HG02678 (cell line): ENCODE results near the gene CFAP45.
A peak's percentile ranks its signal among the peaks of the same experiment; 100 is the strongest.

Source experiments
- ATAC-seq: cut with Tn5 transposase; IDR thresholded peaks from one replicate; pipeline ENCODE4 v1.9.1; 2021; ENCODE audit warnings: mild to moderate bottlenecking, moderate library complexity; ENCODE audit not compliant: unreplicated experiment

Gene CFAP45

GRCh38 chr1:159831412-159832141 is 68.4 kb downstream of the CFAP45 start:
- no peak for ATAC-seq

GRCh38 chr1:159830722-159831121 is 69.2 kb downstream of the CFAP45 start:
- ATAC-seq: no peak

- no peak for ATAC-seq
Measured at GRCh38 chr1:159829822-159830465, 70.0 kb downstream of the CFAP45 start.

GRCh38 chr1:159829273-159829634 is 70.7 kb downstream of the CFAP45 start:
- ATAC-seq: peak; percentile 81

- ATAC-seq: no peak
Measured at GRCh38 chr1:159828581-159829272, 71.2 kb downstream of the CFAP45 start.

- no peak for ATAC-seq
Measured at GRCh38 chr1:159828176-159828575, 71.8 kb downstream of the CFAP45 start.

GRCh38 chr1:159827549-159827948 is 72.4 kb downstream of the CFAP45 start:
- ATAC-seq: no peak

- ATAC-seq: no peak
Measured at GRCh38 chr1:159827102-159827490, 72.9 kb downstream of the CFAP45 start.

- no peak for ATAC-seq
Measured at GRCh38 chr1:159826441-159827101, 73.4 kb downstream of the CFAP45 start, which contains the start of gene SLAMF8. Gene SLAMF8, plus strand, starts transcription at chr1:159826873. Its CDS starts 26 bp downstream, at chr1:159826899.

GRCh38 chr1:159825564-159825963 is 74.4 kb downstream of the CFAP45 start:
- no peak for ATAC-seq

GRCh38 chr1:159823406-159823805 is 76.6 kb downstream of the CFAP45 start:
- ATAC-seq: no peak
